ENCODE results near the gene HOXB5. TPM values are rescaled to one million over a fixed set of nuclear protein-coding genes. Genes with fewer than 3 reads are reported as not detected.

HOXB5 gene
- polyA plus RNA-seq, 2 donors = 0.09 to 0.10 TPM

DNA sequence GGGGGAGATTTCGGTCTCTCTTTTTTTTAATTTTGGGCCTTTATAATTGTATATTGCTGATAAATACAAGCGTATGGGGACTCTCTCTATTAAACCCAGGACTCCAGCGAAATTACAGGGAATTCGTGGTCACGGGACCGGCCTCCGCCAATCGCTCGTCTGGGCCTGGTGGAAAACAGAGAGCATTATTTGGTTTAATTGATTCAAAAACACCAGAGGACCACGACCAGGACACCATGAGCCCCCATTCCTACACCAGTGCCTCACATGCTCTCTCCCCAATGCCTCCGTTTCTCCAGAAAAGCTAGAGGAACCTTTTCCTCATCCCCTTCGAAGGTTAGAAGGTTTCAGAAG lies 48.6 kb downstream of the HOXB5 start, which contains the start of gene HOXB2:
TSS of gene HOXB2 (minus strand) at position 88 of the 354 bp plus-strand sequence. CDS start 198 bp downstream, outside the sequence.
- no peaks in the 10 kb centered on the region for H3K27me3 ChIP-seq (ENCODE audit: control insufficient read depth in 1 of 2, insufficient read depth in 2 of 2, low read length in 2 of 2)
- H3K9me3 ChIP-seq (ENCODE audit: control insufficient read depth in 2 of 2, insufficient read depth in 1 of 2, low read depth in 1 of 2, low read length in 1 of 2) = no peaks in the 10 kb centered on the region
- H3K4me3 ChIP-seq (ENCODE audit: low read depth in 1 of 2, low read length in 2 of 2) = peak within 1 kb of the TSS; percentile 77 to 83
- 35 to 48% methylated on average over 12 of the region's 12 CpGs for WGBS, 2 donors
- H3K4me1 ChIP-seq (ENCODE audit: control insufficient read depth in 2 of 2, insufficient read depth in 2 of 2, low read length in 1 of 2) = no peaks in the 10 kb centered on the region
- H3K27ac ChIP-seq (ENCODE audit: low read depth in 2 of 2, low read length in 1 of 2) = peak within 1 kb of the TSS; percentile 91 to 96
- no peaks in the 10 kb centered on the region for H3K36me3 ChIP-seq (ENCODE audit: control insufficient read depth in 2 of 2, insufficient read depth in 2 of 2, low read length in 1 of 2)

DNA sequence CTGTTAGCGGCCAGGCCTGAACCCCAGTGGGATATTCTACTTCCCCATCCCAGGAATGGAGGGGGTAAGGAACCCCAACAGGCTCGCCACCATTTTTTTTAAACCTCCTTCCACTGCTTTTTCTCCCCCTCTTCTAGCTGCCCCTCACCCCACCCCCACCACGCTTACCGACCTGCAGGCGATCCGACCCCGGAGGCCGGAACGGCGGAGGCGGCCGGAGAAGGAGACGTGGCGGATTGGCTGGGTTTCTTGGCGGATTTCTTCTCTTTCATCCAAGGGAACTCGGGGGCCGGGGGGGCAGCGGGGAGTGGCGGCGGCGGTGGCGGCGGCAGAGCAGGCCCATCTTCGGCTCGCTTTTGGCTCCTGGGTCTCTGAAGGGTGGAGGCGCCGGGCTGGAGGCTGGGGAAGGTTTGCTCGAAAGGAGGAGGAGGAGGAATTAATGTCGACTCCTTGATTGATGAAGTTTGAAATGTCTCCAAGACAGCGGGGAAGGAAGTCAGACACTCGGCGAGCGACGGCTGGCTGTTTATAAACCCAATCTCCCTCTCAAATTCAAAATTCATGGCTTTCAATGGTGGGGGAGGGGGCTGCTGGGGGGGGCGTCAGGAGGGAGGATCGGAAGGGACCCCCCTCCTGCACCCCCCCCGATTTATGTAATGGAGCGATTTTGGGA lies 49.1 kb downstream of the HOXB5 start:
- WGBS, 2 donors = 3 to 8% methylated on average over 38 of the region's 38 CpGs
- Histone ChIP-seq H3K27me3 (ENCODE audit: control insufficient read depth in 1 of 2, insufficient read depth in 2 of 2, low read length in 2 of 2) (no peaks in the 10 kb centered on the region), H3K27ac (ENCODE audit: low read depth in 2 of 2, low read length in 1 of 2) (peak overlapping the region; percentile 91 to 96), H3K4me3 (ENCODE audit: low read depth in 1 of 2, low read length in 2 of 2) (peak overlapping the region; percentile 77 to 83), H3K36me3 (ENCODE audit: control insufficient read depth in 2 of 2, insufficient read depth in 2 of 2, low read length in 1 of 2) (no peaks in the 10 kb centered on the region), H3K4me1 (ENCODE audit: control insufficient read depth in 2 of 2, insufficient read depth in 2 of 2, low read length in 1 of 2) (no peaks in the 10 kb centered on the region), H3K9me3 (ENCODE audit: control insufficient read depth in 2 of 2, insufficient read depth in 1 of 2, low read depth in 1 of 2, low read length in 1 of 2) (no peaks in the 10 kb centered on the region)

GRCh38 chr17:48543854-48544348 lies 49.7 kb downstream of the HOXB5 start:
- Histone ChIP-seq H3K9me3 (ENCODE audit: control insufficient read depth in 2 of 2, insufficient read depth in 1 of 2, low read depth in 1 of 2, low read length in 1 of 2) (no peaks in the 10 kb centered on the region), H3K36me3 (ENCODE audit: control insufficient read depth in 2 of 2, insufficient read depth in 2 of 2, low read length in 1 of 2) (no peaks in the 10 kb centered on the region), H3K4me1 (ENCODE audit: control insufficient read depth in 2 of 2, insufficient read depth in 2 of 2, low read length in 1 of 2) (no peaks in the 10 kb centered on the region), H3K27ac (ENCODE audit: low read depth in 2 of 2, low read length in 1 of 2) (peak overlapping the region; percentile 91 to 96), H3K4me3 (ENCODE audit: low read depth in 1 of 2, low read length in 2 of 2) (peak overlapping the region; percentile 77 to 83), H3K27me3 (ENCODE audit: control insufficient read depth in 1 of 2, insufficient read depth in 2 of 2, low read length in 2 of 2) (no peaks in the 10 kb centered on the region)
- 2 to 6% methylated on average over 18 to 20 of the region's 20 CpGs for WGBS, 2 donors

GRCh38 chr17:48543107-48543853 lies 50.3 kb downstream of the HOXB5 start:
- 1% methylated on average over 68 to 72 of the region's 72 CpGs for WGBS, 2 donors
- no peaks in the 10 kb centered on the region for H3K36me3 ChIP-seq (ENCODE audit: control insufficient read depth in 2 of 2, insufficient read depth in 2 of 2, low read length in 1 of 2)
- H3K27me3 ChIP-seq (ENCODE audit: control insufficient read depth in 1 of 2, insufficient read depth in 2 of 2, low read length in 2 of 2) = no peaks in the 10 kb centered on the region
- no peaks in the 10 kb centered on the region for H3K9me3 ChIP-seq (ENCODE audit: control insufficient read depth in 2 of 2, insufficient read depth in 1 of 2, low read depth in 1 of 2, low read length in 1 of 2)
- H3K4me1 ChIP-seq (ENCODE audit: control insufficient read depth in 2 of 2, insufficient read depth in 2 of 2, low read length in 1 of 2) = no peaks in the 10 kb centered on the region
- peak overlapping the region; percentile 91 to 96 for H3K27ac ChIP-seq (ENCODE audit: low read depth in 2 of 2, low read length in 1 of 2)
- peak overlapping the region; percentile 77 to 83 for H3K4me3 ChIP-seq (ENCODE audit: low read depth in 1 of 2, low read length in 2 of 2)

DNA sequence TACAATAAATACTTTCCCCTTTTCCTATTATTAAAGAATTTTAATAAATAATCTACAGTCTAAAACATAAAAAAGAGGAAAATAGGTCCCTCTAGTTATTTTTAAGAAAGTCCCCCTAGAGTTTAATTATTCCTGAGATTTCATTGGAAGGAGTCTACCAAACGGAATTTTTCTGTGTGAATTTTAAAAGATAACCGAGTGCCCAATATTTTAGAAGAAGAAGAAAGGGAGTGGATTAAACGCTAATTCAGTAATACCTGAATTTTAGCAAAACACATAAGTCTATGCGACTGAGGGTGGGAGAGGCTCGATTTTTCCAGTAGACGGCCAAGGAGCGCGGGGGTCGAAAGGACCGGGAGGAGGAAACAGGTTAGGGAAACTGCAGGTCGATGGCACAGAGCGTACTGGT lies 50.9 kb downstream of the HOXB5 start:
- 5 to 7% methylated on average over 12 of the region's 12 CpGs for WGBS, 2 donors

GRCh38 chr17:48542114-48542656 lies 51.4 kb downstream of the HOXB5 start:
- WGBS, 2 donors = 11 to 13% methylated on average over 27 of the region's 27 CpGs
- Histone ChIP-seq H3K4me1 (ENCODE audit: control insufficient read depth in 2 of 2, insufficient read depth in 2 of 2, low read length in 1 of 2) (no peaks in the 10 kb centered on the region), H3K9me3 (ENCODE audit: control insufficient read depth in 2 of 2, insufficient read depth in 1 of 2, low read depth in 1 of 2, low read length in 1 of 2) (no peaks in the 10 kb centered on the region), H3K27ac (ENCODE audit: low read depth in 2 of 2, low read length in 1 of 2) (peak overlapping the region; percentile 98), H3K36me3 (ENCODE audit: control insufficient read depth in 2 of 2, insufficient read depth in 2 of 2, low read length in 1 of 2) (no peaks in the 10 kb centered on the region), H3K27me3 (ENCODE audit: control insufficient read depth in 1 of 2, insufficient read depth in 2 of 2, low read length in 2 of 2) (no peaks in the 10 kb centered on the region), H3K4me3 (ENCODE audit: low read depth in 1 of 2, low read length in 2 of 2) (peak overlapping the region; percentile 53 to 83)

More for the DNA sequence above, 50.9 kb downstream of the HOXB5 start:
- H3K36me3 ChIP-seq (ENCODE audit: control insufficient read depth in 2 of 2, insufficient read depth in 2 of 2, low read length in 1 of 2) = no peaks in the 10 kb centered on the region
- no peaks in the 10 kb centered on the region for H3K9me3 ChIP-seq (ENCODE audit: control insufficient read depth in 2 of 2, insufficient read depth in 1 of 2, low read depth in 1 of 2, low read length in 1 of 2)
- no peaks in the 10 kb centered on the region for H3K4me1 ChIP-seq (ENCODE audit: control insufficient read depth in 2 of 2, insufficient read depth in 2 of 2, low read length in 1 of 2)
- no peaks in the 10 kb centered on the region for H3K27me3 ChIP-seq (ENCODE audit: control insufficient read depth in 1 of 2, insufficient read depth in 2 of 2, low read length in 2 of 2)
- H3K27ac ChIP-seq (ENCODE audit: low read depth in 2 of 2, low read length in 1 of 2) = peak overlapping the region; percentile 91 to 98
- H3K4me3 ChIP-seq (ENCODE audit: low read depth in 1 of 2, low read length in 2 of 2) = peak overlapping the region; percentile 77 to 83

- 4 to 6% methylated on average over 26 to 35 of the region's 36 CpGs for WGBS, 2 donors
These were observed 51.9 kb downstream of the HOXB5 start for GRCh38 chr17:48541577-48542113.

More at GRCh38 chr17:48541577-48542113, 51.9 kb downstream of the HOXB5 start:
- no peaks in the 10 kb centered on the region for H3K9me3 ChIP-seq (ENCODE audit: control insufficient read depth in 2 of 2, insufficient read depth in 1 of 2, low read depth in 1 of 2, low read length in 1 of 2)
- no peaks in the 10 kb centered on the region for H3K4me1 ChIP-seq (ENCODE audit: control insufficient read depth in 2 of 2, insufficient read depth in 2 of 2, low read length in 1 of 2)
- H3K27me3 ChIP-seq (ENCODE audit: control insufficient read depth in 1 of 2, insufficient read depth in 2 of 2, low read length in 2 of 2) = no peaks in the 10 kb centered on the region
- peak overlapping the region; percentile 53 to 83 for H3K4me3 ChIP-seq (ENCODE audit: low read depth in 1 of 2, low read length in 2 of 2)
- H3K36me3 ChIP-seq (ENCODE audit: control insufficient read depth in 2 of 2, insufficient read depth in 2 of 2, low read length in 1 of 2) = no peaks in the 10 kb centered on the region
- H3K27ac ChIP-seq (ENCODE audit: low read depth in 2 of 2, low read length in 1 of 2) = peak overlapping the region; percentile 98

Other genes with a start within 250 kb of the HOXB5 start
- gene SKAP1, start 163.6 kb downstream of the HOXB5 start, polyA plus RNA-seq = 1 to 10 TPM; 1.1 to 2.6 TPM
- gene HOXB1, start 62.8 kb downstream of the HOXB5 start, polyA plus RNA-seq = 1 to 10 TPM in 1 of 2 donors, under 1 TPM in 1; 0.29 to 1.0 TPM
- gene HOXB2, start 48.7 kb downstream of the HOXB5 start, polyA plus RNA-seq = 10 to 100 TPM; 11.3 to 18.9 TPM
- gene HOXB4, start 15.4 kb downstream of the HOXB5 start, polyA plus RNA-seq = 1 to 10 TPM; 1.8 to 4.2 TPM
- gene HOXB3, start 3.5 kb downstream of the HOXB5 start, polyA plus RNA-seq = 10 to 100 TPM in 1 of 2 donors, 1 to 10 TPM in 1; 6.3 to 12.7 TPM
- gene HOXB6, start 11.2 kb upstream of the HOXB5 start, polyA plus RNA-seq = under 1 TPM; 0.29 to 0.31 TPM
- under 1 TPM; 0.27 to 0.39 TPM for gene HOXB7, start 17.2 kb upstream of the HOXB5 start, polyA plus RNA-seq
- gene HOXB8, start 21.5 kb upstream of the HOXB5 start, polyA plus RNA-seq = not detected
- gene HOXB9, start 32.6 kb upstream of the HOXB5 start, polyA plus RNA-seq = under 1 TPM in 1 of 2 donors, not detected in 1; 0.02 TPM
- under 1 TPM in 1 of 2 donors, not detected in 1; 0.63 TPM for gene PRAC1, start 128.7 kb upstream of the HOXB5 start, polyA plus RNA-seq
- gene PRAC2, start 129.4 kb upstream of the HOXB5 start, polyA plus RNA-seq = under 1 TPM in 1 of 2 donors, not detected in 1; 0.41 TPM
- gene HOXB13, start 135.0 kb upstream of the HOXB5 start, polyA plus RNA-seq = under 1 TPM; 0.01 to 0.04 TPM
- gene TTLL6, start 223.4 kb upstream of the HOXB5 start, polyA plus RNA-seq = under 1 TPM; 0.02 to 0.05 TPM
- gene CALCOCO2, start 237.3 kb upstream of the HOXB5 start, polyA plus RNA-seq = 10 to 100 TPM; 38.8 to 57.5 TPM